H9 (cell line): ENCODE results near the gene OLFM4. TPM values are rescaled to one million over a fixed set of nuclear protein-coding genes. Genes with fewer than 3 reads are reported as not detected.

ENCODE experiments used
- DNase-seq: peaks from one replicate; pipeline ENCODE4 v3.0.0-alpha.2; 2017
- H2AFZ ChIP-seq: one replicate; pipeline ENCODE4 v1.6.1; 2013; ENCODE audit warnings: mild to moderate bottlenecking, low read length, control low read depth, moderate library complexity
- H2AK5ac ChIP-seq: 2 replicates; pipeline ENCODE4 v1.6.1; 2013; ENCODE audit warnings: low read length, control low read depth, mixed read lengths; ENCODE audit not compliant: insufficient read length
- H2BK120ac ChIP-seq: one replicate; pipeline ENCODE4 v1.6.1; 2013; ENCODE audit warnings: low read depth, mild to moderate bottlenecking, low read length, control low read depth, inconsistent platforms; ENCODE audit not compliant: poor library complexity, severe bottlenecking
- H2BK12ac ChIP-seq: 2 replicates; pipeline ENCODE4 v1.6.1; 2013; ENCODE audit warnings: low read length, control low read depth, mixed read lengths, low read depth; ENCODE audit not compliant: insufficient read length
- H2BK15ac ChIP-seq: 2 replicates; pipeline ENCODE4 v1.6.1; 2013; ENCODE audit warnings: low read depth, low read length, control low read depth
- H2BK20ac ChIP-seq: one replicate; pipeline ENCODE4 v1.6.1; 2013; ENCODE audit warnings: low read depth, mild to moderate bottlenecking, low read length, control low read depth, inconsistent platforms; ENCODE audit not compliant: poor library complexity, severe bottlenecking
- H2BK5ac ChIP-seq: 2 replicates; pipeline ENCODE4 v1.6.1; 2013; ENCODE audit warnings: low read length, control low read depth, mixed read lengths; ENCODE audit not compliant: insufficient read length
- H3K14ac ChIP-seq: 2 replicates; pipeline ENCODE4 v1.6.1; 2013; ENCODE audit warnings: low read length, control low read depth; ENCODE audit not compliant: insufficient read depth
- H3K18ac ChIP-seq: 2 replicates; pipeline ENCODE4 v1.6.1; 2013; ENCODE audit warnings: low read depth, mild to moderate bottlenecking, mixed read lengths, low read length, control low read depth; ENCODE audit not compliant: insufficient read length
- H3K23ac ChIP-seq: 2 replicates; pipeline ENCODE4 v1.6.1; 2013; ENCODE audit warnings: low read length, control low read depth, mixed read lengths, low read depth; ENCODE audit not compliant: insufficient read length
- H3K23me2 ChIP-seq: 2 replicates; pipeline ENCODE4 v1.6.1; 2013; ENCODE audit warnings: low read depth, mild to moderate bottlenecking, mixed read lengths, low read length, control low read depth; ENCODE audit not compliant: insufficient read length, poor library complexity, severe bottlenecking
- H3K27ac ChIP-seq: 2 replicates; pipeline ENCODE4 v1.5.1; 2013; ENCODE audit warnings: low read length, control low read depth, mixed read lengths, low read depth; ENCODE audit not compliant: insufficient read length
- H3K27me3 ChIP-seq: 2 replicates; pipeline ENCODE4 v1.6.1; 2013; ENCODE audit warnings: low read length, control low read depth, inconsistent platforms; ENCODE audit not compliant: insufficient read depth
- H3K4ac ChIP-seq: 2 replicates; pipeline ENCODE4 v1.6.1; 2013; ENCODE audit warnings: low read depth, mild to moderate bottlenecking, control low read depth, inconsistent platforms, low read length, moderate library complexity
- H3K4me1 ChIP-seq: 2 replicates; pipeline ENCODE4 v1.6.1; 2013; ENCODE audit warnings: low read length, control low read depth, inconsistent platforms; ENCODE audit not compliant: insufficient read depth
- H3K4me2 ChIP-seq: 2 replicates; pipeline ENCODE4 v1.6.1; 2013; ENCODE audit warnings: low read length, control low read depth, mixed read lengths; ENCODE audit not compliant: insufficient read length, insufficient read depth
- H3K56ac ChIP-seq: 2 replicates; pipeline ENCODE4 v1.6.1; 2013; ENCODE audit warnings: low read depth, mild to moderate bottlenecking, mixed read lengths, low read length, control low read depth; ENCODE audit not compliant: insufficient read length
- H3K79me1 ChIP-seq: 2 replicates; pipeline ENCODE4 v1.6.1; 2013; ENCODE audit warnings: low read depth, mild to moderate bottlenecking, moderate library complexity, low read length, control low read depth, inconsistent platforms; ENCODE audit not compliant: insufficient read depth, poor library complexity, severe bottlenecking
- H3K79me2 ChIP-seq: 2 replicates; pipeline ENCODE4 v1.6.1; 2013; ENCODE audit warnings: low read length, control low read depth, inconsistent platforms; ENCODE audit not compliant: insufficient read depth
- H3K9ac ChIP-seq: 2 replicates; pipeline ENCODE4 v1.6.1; 2013; ENCODE audit warnings: low read length, control low read depth, mixed read lengths; ENCODE audit not compliant: insufficient read length; ENCODE audit errors: extremely low read depth
- H3K9me3 ChIP-seq: one replicate; pipeline ENCODE4 v1.6.1; 2013; ENCODE audit warnings: low read depth, low read length, inconsistent platforms; ENCODE audit not compliant: control insufficient read depth
- H3T11ph ChIP-seq: one replicate; pipeline ENCODE4 v1.6.1; 2013; ENCODE audit warnings: mild to moderate bottlenecking, low read length, control low read depth, inconsistent platforms
- H4K20me1 ChIP-seq: one replicate; pipeline ENCODE4 v1.6.1; 2013; ENCODE audit not compliant: control insufficient read depth, insufficient read length, insufficient read depth
- H4K5ac ChIP-seq: 2 replicates; pipeline ENCODE4 v1.6.1; 2013; ENCODE audit warnings: low read depth, mild to moderate bottlenecking, mixed read lengths, low read length, control low read depth; ENCODE audit not compliant: insufficient read length
- H4K8ac ChIP-seq: replicated peaks from 2 replicates; pipeline ENCODE4 v1.6.1; 2013; ENCODE audit warnings: low read length, control low read depth, mixed read lengths, low read depth; ENCODE audit not compliant: insufficient read length
- H4K91ac ChIP-seq: 2 replicates; pipeline ENCODE4 v1.6.1; 2013; ENCODE audit warnings: low read depth, mild to moderate bottlenecking, moderate library complexity, mixed read lengths, low read length, control low read depth; ENCODE audit not compliant: insufficient read length
- H3K27ac Mint-ChIP-seq, 3 experiments: 2 replicates in 2 of 3; 3 replicates in 1 of 3; pipeline ENCODE4 v1.8.0; 2020 to 2021; ENCODE audit warnings: mixed read lengths in 3 of 3, mild to moderate bottlenecking in 1 of 3, moderate library complexity in 1 of 3
- H3K27me3 Mint-ChIP-seq: 2 replicates; pipeline ENCODE4 v1.8.0; 2021; ENCODE audit warnings: low read depth, mild to moderate bottlenecking, moderate library complexity, mixed read lengths
- H3K36me3 Mint-ChIP-seq, 3 experiments: 2 replicates in 2 of 3; 3 replicates in 1 of 3; pipeline ENCODE4 v1.8.0; 2020 to 2021; ENCODE audit warnings: low read depth in 3 of 3, mixed read lengths in 3 of 3; ENCODE audit not compliant: insufficient read depth in 1 of 3
- H3K4me1 Mint-ChIP-seq, 2 experiments: 2 replicates each; pipeline ENCODE4 v1.8.0; 2020; ENCODE audit warnings: mixed read lengths in 2 of 2
- H3K4me3 Mint-ChIP-seq, 2 experiments: 2 replicates in 1 of 2; 3 replicates in 1 of 2; pipeline ENCODE4 v1.8.0; 2020 to 2021; ENCODE audit warnings: mild to moderate bottlenecking in 2 of 2, mixed read lengths in 2 of 2, moderate library complexity in 1 of 2
- H3K9me3 Mint-ChIP-seq, 2 experiments: 2 replicates in 1 of 2; 3 replicates in 1 of 2; pipeline ENCODE4 v1.8.0; 2020; ENCODE audit warnings: mild to moderate bottlenecking in 2 of 2, mixed read lengths in 2 of 2, moderate library complexity in 1 of 2
- WGBS: extraction: QIAGEN DNeasy Blood & Tissue Kit; methylation state at CpG from one replicate; pipeline ENCODE4 v1.1.7; 2013; ENCODE audit warnings: missing lambda C conversion rate, low lambda C conversion rate, mixed read lengths; ENCODE audit not compliant: insufficient read length; ENCODE audit errors: extremely low coverage; 5-methylcytosine and 5-hydroxymethylcytosine counted together
- total RNA-seq: library from RNA; stranded (reverse); gene quantifications from 2 replicates; pipeline ENCODE4 v1.2.1, GENCODE V29; 2021
- TF ChIP-seq, protein P1 (sequence below): fragments of 200-600 bp; sonication (generic); conservative IDR thresholded peaks from 3 replicates; pipeline ENCODE4 v1.8.0; 2021; ENCODE audit warnings: antibody characterized with exemption, mild to moderate bottlenecking

Gene OLFM4
- total RNA-seq, 1 experiment from 2014 or later = not detected

DNA sequence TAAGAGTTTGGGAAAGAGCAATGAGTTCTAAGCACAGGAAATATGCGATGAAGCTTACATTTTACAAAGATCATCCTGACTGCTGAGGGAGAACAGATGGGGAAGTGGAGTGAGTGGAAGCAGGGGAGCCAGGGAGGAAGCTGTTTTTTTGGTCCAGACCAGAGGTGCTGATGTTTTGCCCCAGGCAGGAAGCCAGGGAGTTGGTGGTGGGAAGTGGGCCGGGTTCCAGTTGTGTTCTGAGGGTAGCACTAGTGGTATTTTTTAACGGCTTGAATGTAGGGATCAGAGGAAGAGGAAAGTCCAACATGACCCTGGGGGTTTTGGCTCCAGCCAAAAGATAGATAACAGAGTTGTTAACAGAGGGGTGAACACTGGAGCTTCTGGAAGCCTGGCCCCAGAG, 20.7 kb upstream of the OLFM4 start:
- no peak overlapping the region for H3T11ph ChIP-seq
- H3K9me3 ChIP-seq = no peaks in the 10 kb centered on the region
- no peak overlapping the region for H2AFZ ChIP-seq
- H2BK120ac ChIP-seq = no peak overlapping the region
- H4K8ac ChIP-seq = no peak overlapping the region
- H3K14ac ChIP-seq = no peak overlapping the region
- H2BK20ac ChIP-seq = no peak overlapping the region
- H3K23me2 ChIP-seq = no peaks in the 10 kb centered on the region
- Mint-ChIP-seq H3K4me3 (no peak overlapping the region), H3K4me1 (peaks cover 7 to 24% of the 10 kb centered on the region in 2 experiments; a peak in 3 of 4 replicates), H3K36me3 (no peaks in the 10 kb centered on the region), H3K27me3 (no peaks in the 10 kb centered on the region; the same call in 1 of the 2 replicates), H3K27ac (no peak overlapping the region), H3K9me3 (no peaks in the 10 kb centered on the region; a peak in 1 of 5 replicates)
- no CpG with 5 or more reads among the region's 3 CpGs for WGBS
- H3K4me2 ChIP-seq = no peak overlapping the region
- H4K91ac ChIP-seq = no peak overlapping the region
- no peaks in the 10 kb centered on the region for H3K27me3 ChIP-seq
- H3K4ac ChIP-seq = no peak overlapping the region
- H2AK5ac ChIP-seq = no peak overlapping the region
- H3K56ac ChIP-seq = no peak overlapping the region
- H3K18ac ChIP-seq = no peak overlapping the region
- H3K4me1 ChIP-seq = no peaks in the 10 kb centered on the region
- no peak overlapping the region for H2BK12ac ChIP-seq
- DNase-seq = no peak
- TF ChIP-seq, protein P1, sequence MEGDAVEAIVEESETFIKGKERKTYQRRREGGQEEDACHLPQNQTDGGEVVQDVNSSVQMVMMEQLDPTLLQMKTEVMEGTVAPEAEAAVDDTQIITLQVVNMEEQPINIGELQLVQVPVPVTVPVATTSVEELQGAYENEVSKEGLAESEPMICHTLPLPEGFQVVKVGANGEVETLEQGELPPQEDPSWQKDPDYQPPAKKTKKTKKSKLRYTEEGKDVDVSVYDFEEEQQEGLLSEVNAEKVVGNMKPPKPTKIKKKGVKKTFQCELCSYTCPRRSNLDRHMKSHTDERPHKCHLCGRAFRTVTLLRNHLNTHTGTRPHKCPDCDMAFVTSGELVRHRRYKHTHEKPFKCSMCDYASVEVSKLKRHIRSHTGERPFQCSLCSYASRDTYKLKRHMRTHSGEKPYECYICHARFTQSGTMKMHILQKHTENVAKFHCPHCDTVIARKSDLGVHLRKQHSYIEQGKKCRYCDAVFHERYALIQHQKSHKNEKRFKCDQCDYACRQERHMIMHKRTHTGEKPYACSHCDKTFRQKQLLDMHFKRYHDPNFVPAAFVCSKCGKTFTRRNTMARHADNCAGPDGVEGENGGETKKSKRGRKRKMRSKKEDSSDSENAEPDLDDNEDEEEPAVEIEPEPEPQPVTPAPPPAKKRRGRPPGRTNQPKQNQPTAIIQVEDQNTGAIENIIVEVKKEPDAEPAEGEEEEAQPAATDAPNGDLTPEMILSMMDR = no peak
- H3K27ac ChIP-seq = no peak overlapping the region
- H2BK5ac ChIP-seq = no peak overlapping the region
- no peaks in the 10 kb centered on the region for H3K79me2 ChIP-seq
- H4K5ac ChIP-seq = no peak overlapping the region
- H3K23ac ChIP-seq = no peak overlapping the region
- H2BK15ac ChIP-seq = no peak overlapping the region
- H4K20me1 ChIP-seq = no peaks in the 10 kb centered on the region
- H3K79me1 ChIP-seq = no peaks in the 10 kb centered on the region
- H3K9ac ChIP-seq = no peak overlapping the region
